HEK293T (cell line): ENCODE data around the gene CELF5.
"Not testable (repeated sequence)": the region's sequence is repeated elsewhere in the genome, so short reads cannot be mapped to it uniquely, and the experiment has no call there.

Experiments used
- ARNT ChIP-seq: fragments of 450-650 bp; IDR thresholded peaks from 2 replicates; pipeline ENCODE4 v1.6.1; 2017; ENCODE audit warnings: mild to moderate bottlenecking
- SP1 ChIP-seq: fragments of 450-650 bp; IDR thresholded peaks from 2 replicates; pipeline ENCODE4 v1.6.1; 2017
- SUZ12 ChIP-seq: fragments of 450-650 bp; IDR thresholded peaks from 2 replicates; pipeline ENCODE4 v1.6.1; 2016; ENCODE audit warnings: mild to moderate bottlenecking

DNA sequence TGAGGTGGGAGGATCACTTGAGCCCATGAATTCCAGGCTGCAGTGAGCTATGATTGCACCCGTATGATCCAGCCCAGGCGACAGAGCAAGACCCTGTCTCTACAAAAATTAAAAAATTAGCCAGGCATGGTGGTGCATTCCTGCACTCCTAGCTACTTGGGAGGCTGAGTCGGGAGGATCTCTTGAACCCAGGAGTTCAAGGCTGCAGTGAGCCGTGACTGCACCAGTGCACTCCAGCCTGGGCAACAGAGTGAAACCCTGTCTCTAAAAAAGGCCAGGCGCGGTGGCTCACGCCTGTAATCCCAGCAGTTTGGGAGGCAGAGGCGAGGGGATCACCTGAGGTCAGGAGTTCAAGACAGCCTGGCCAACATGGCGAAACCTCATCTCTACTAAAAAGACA lies 118.5 kb downstream of the CELF5 start:
- TF ChIP-seq SUZ12, ARNT, SP1: not testable (repeated sequence)
